Measurements from ENCODE around the gene GNAS-AS1. TPM values are rescaled to one million over a fixed set of nuclear protein-coding genes. Genes with fewer than 3 reads are reported as not detected.
"Not testable (repeated sequence)": the region's sequence is repeated elsewhere in the genome, so short reads cannot be mapped to it uniquely, and the experiment has no call there.

Gene GNAS-AS1
- total RNA-seq, 1 donor from 2014 or later = 4.1 TPM

- DNase-seq (ENCODE audit: low spot score) = no peak
These were observed 13.0 kb downstream of the GNAS-AS1 start for GRCh38 chr20:58837717-58838116.

- DNase-seq (ENCODE audit: low spot score) = no peak
These were observed 14.0 kb downstream of the GNAS-AS1 start for GRCh38 chr20:58836616-58837204.

DNA sequence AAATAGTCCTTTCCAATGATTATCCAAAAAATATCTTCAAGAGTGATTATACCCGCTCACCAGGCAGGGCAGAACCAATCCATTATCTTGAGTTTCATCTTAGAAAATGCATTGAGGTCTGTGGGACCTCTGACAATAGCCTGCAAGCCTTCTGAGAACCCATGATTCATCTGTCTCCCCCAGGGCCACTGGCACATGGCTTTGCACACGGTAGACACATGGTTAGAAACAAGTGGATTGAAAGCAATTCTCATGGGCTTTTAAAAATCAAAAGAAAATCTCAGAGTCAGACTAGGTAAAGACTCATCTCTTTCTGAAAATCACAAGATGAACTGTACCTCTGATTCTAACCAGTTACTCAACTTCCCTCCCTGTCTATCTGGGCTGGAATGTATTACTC lies 15.5 kb downstream of the GNAS-AS1 start:
- DNase-seq (ENCODE audit: low spot score) = no peak

GRCh38 chr20:58833921-58834320 lies 16.8 kb downstream of the GNAS-AS1 start:
- no peak for DNase-seq (ENCODE audit: low spot score)

- no peak for DNase-seq (ENCODE audit: low spot score)
These were observed 18.2 kb downstream of the GNAS-AS1 start for GRCh38 chr20:58832457-58832856.

DNA sequence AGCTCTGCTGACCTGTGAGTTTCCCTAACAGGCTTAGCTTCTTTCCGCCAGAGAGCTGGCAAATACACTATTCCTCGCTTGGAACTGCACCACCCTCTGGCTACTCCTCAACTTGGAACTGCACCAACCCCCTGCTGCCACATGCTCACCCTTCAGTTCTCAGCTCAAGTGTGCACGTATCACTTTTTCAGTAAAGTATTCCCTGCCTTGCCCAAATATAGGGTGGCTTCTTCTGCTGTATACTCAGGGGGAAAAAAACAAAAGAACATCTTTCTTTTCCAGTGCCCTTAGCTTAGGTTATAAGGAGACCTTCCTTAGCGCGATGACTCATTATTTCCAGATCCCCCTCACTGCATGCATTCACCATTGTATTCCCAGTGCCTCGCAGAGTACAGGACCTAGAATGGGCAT lies 21.2 kb downstream of the GNAS-AS1 start:
- DNase-seq (ENCODE audit: low spot score) = peak; percentile 28

GRCh38 chr20:58828804-58829203 lies 21.9 kb downstream of the GNAS-AS1 start:
- not testable (repeated sequence) for DNase-seq (ENCODE audit: low spot score)

- no peak for DNase-seq (ENCODE audit: low spot score)
These were observed 22.6 kb downstream of the GNAS-AS1 start for GRCh38 chr20:58828136-58828535.

DNA sequence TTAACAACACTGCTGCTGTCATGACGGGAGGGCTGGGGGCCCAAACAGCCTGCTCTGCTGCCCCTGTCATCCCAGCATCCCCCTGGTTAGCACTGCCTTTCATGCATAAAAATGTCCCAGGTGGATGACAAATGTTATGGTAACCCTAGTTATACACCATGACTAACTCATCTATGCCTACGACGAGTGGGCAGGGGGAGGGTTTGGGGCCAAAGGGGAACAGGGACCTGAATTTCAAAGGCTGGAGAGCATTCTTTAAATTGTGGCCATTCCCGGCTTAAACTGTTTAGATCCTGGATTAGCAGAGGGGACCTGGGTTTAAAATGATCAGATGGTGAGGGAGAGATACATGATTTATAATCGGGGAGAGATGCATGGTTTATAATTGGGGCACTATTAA lies 24.4 kb downstream of the GNAS-AS1 start:
- no peak for DNase-seq (ENCODE audit: low spot score)

DNA sequence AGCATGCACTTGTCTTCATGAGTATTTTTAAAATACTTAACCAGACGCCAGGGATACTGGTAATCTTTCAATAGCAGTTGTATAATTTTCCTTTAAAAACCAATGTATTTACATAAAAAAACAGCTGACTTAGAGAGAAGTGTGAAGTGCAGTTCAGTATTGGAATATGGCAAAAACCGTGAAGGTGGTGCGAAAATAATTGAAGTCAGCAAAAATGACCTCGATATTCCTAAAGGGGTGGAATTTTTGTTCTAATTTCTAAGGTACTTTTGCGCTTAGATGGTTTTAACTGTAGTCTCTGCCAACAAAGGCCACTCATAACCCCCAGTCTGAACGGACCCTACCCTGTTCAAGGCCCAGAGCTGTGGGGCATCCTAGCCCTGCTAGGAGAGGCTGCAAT lies 25.3 kb downstream of the GNAS-AS1 start:
- DNase-seq (ENCODE audit: low spot score) = no peak

DNA sequence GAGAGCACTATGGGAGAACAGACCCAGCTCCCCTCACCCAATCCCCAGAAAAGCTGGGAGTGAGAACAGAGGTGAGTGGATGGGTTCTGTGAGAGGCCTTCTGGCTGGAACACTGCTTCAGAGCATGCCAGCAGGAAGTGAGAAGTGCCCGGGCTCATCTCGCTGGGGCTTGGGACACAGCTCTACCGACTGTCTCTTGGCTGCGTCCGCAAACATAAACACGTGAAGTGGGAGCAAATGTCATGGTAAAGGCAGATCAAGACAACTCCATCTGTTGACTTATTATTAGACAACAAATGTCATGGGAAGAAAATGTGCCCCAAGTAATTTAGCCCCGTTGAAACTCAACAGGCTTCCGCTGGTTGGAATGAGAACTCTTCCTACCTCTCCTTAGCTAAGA lies 25.9 kb downstream of the GNAS-AS1 start:
- DNase-seq (ENCODE audit: low spot score) = no peak

GRCh38 chr20:58822748-58823730 lies 27.7 kb downstream of the GNAS-AS1 start:
- DNase-seq (ENCODE audit: low spot score) = no peak

- DNase-seq (ENCODE audit: low spot score) = no peak
These were observed 28.6 kb downstream of the GNAS-AS1 start for GRCh38 chr20:58822149-58822548.

DNA sequence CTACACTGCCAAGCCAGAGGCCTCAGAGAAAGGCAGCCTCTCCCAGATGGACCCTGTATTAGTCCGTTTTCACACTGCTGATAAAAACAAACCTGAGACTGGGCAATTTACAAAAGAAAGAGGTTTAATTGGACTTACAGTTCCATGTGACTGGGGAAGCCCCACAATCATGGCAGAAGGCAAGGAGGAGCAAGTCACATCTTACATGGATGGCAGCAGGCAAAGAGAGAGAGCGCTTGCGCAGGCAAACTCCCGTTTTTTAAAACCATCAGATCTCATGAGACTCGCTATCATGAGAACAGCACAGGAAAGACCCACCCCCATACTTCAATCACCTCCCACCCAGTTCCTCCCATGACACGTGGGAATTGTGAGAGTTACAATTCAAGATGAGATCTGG lies 30.2 kb downstream of the GNAS-AS1 start:
- not testable (repeated sequence) for DNase-seq (ENCODE audit: low spot score)

GRCh38 chr20:58819921-58820320 lies 30.8 kb downstream of the GNAS-AS1 start:
- DNase-seq (ENCODE audit: low spot score) = no peak

GRCh38 chr20:58818586-58819285 lies 32.0 kb downstream of the GNAS-AS1 start:
- peak; percentile 61 for DNase-seq (ENCODE audit: low spot score)

DNA sequence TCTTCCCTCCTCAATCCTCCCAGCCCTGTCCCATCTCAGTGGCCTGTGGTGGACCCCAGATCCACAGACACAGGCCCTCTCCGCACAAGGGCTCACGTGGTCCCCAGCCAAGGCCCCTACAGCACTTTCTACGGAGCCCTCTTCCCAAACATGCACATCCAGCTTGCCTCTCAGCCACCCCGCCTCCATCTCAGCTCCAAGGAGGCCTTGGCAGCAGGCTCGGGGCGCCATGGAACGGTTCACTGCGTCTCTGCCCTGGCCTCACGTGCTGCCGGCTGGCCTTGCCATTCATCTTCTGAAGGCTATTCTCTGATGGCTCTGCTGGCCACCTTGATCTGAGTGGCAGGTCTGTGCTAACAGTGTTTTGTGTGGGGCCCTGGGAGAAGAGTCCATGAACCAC lies 33.0 kb downstream of the GNAS-AS1 start:
- no peak for DNase-seq (ENCODE audit: low spot score)

DNA sequence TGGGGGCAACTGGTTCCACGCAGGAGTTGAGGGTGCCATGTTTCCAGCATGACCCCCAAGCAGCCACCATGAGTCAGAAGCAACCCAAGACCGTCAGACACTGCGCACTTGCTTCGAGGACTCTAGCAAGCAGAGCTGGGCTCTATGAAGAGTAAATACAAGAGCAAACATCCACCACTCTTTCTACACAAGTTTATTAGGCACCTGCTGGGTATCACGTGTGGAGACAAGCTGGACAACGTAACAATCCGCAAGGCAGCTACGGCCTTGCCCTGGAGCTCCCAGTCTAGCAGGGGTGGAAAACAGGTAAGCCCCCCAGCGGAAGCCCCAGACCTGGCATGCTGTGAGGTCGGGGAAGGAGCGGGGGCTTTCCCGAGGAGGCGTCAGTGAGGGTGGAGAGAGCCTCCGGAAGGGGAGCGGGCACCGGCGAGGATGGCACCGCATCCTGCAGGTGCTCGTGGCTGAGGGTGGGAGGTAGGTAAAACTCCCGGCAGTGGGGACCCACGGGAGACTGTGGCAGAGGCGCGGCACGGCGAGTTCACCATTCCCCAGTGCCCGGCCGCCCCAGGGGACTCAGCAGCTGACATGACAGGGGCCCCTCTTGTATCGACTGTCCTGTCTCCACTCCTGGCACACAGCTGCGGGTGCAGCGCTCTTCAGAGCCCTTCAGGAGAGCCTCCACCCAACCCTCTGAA lies 33.6 kb downstream of the GNAS-AS1 start:
- DNase-seq (ENCODE audit: low spot score) = no peak

GRCh38 chr20:58816051-58816450 lies 34.7 kb downstream of the GNAS-AS1 start:
- no peak for DNase-seq (ENCODE audit: low spot score)

DNA sequence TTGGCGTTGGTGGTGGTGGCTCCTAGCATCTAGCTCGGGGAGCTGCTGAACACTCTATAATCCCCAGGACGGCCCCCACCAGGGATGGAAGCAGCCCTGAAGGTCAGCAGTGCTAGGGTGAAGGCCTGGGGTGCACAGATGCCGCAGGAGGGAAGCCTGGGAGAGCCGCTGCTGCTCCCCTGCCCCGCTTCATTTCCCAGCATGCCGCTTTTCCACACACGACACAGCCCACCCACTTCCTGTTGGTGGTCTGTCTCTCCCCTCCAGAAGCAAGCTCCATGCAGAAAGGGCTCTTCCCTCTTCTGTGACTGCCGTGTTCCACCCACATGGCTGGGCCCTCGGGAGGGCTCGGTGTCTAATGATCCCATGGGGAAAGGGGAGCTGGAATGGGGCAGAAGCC lies 35.3 kb downstream of the GNAS-AS1 start:
- DNase-seq (ENCODE audit: low spot score) = no peak

DNA sequence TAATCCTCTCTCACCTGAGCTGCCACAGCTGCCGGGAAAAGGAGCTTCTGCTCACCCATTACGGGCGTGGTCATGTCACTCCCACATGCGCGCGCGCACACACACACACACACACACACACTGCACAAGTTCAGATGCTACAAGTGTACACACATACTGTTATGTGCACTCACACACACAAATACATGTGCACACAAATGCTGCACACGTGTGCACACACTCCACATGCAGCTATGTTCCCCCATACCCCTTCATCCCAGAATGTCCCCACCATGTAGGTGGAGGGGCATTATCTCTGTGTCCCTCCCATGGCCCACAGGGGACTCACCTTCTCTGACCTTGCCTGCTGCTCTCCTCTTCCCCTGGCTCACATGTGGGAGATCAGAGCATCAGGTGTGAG lies 37.3 kb downstream of the GNAS-AS1 start:
- DNase-seq (ENCODE audit: low spot score) = no peak

DNA sequence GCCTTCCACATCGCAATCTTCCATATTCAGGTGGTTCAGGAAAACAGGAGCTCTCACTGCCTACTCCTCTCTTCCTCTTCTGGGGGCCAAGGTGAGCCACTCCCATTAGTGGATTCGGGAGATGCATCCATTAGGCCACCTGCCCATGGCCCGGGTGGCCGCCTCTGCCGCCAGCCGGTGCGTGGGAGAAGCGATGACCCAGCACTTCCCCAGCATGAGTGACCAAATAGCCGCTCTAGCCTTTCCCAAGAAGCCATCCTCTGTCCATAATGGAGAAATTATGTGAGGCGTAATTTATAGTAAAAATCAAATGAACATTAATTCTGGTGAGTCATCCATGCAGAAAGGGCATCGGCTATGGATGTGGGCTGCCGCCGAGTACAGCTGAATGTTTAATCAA lies 39.4 kb downstream of the GNAS-AS1 start:
- DNase-seq (ENCODE audit: low spot score) = no peak

Measured in umbilical cord (tissue), 2 donors.